Adrenal gland (tissue), 12 donors: ENCODE results near the gene LMLN. TPM values are rescaled to one million over a fixed set of nuclear protein-coding genes. Genes with fewer than 3 reads are reported as not detected.
A peak's percentile ranks its signal among the peaks of the same experiment; 100 is the strongest.
"Not testable (repeated sequence)": the region's sequence is repeated elsewhere in the genome, so short reads cannot be mapped to it uniquely, and the experiment has no call there.

Source experiments
- DNase-seq, 7 donors: peaks; one replicate each; pipeline ENCODE4 v3.0.0-alpha.2; 2019 to 2020
- H3K27ac ChIP-seq, 5 donors: fragments of 200-600 bp; sonication (generic) in 4 of 5; 1 replicate in 3 of 5; 2 replicates in 2 of 5; pipeline versions ENCODE4 v1.5.1 to v1.8.0; 2016 to 2020; ENCODE audit warnings: mild to moderate bottlenecking in 1 of 5
- H3K27me3 ChIP-seq: fragments of 200-600 bp; 2 replicates; pipeline ENCODE4 v1.8.0; 2021
- H3K36me3 ChIP-seq, 2 donors: fragments of 200-600 bp; replicated peaks in 1 of 2; 1 replicate in 1 of 2; 2 replicates in 1 of 2; pipeline versions ENCODE4 v1.5.1 to v1.8.0; 2018 to 2022
- H3K4me1 ChIP-seq, 2 donors: fragments of 200-600 bp; replicated peaks in 1 of 2; 1 replicate in 1 of 2; 2 replicates in 1 of 2; pipeline versions ENCODE4 v1.5.1 to v1.8.0; 2018 to 2021
- H3K4me3 ChIP-seq, 4 donors: fragments of 200-600 bp; sonication (generic) in 3 of 4; one replicate each; pipeline ENCODE4 v1.5.1; 2016 to 2018
- H3K9me3 ChIP-seq, 3 donors: fragments of 200-600 bp; sonication (generic) in 1 of 3; replicated peaks in 1 of 3; 1 replicate in 2 of 3; 2 replicates in 1 of 3; pipeline versions ENCODE4 v1.5.1 to v1.8.0; 2016 to 2021
- CTCF ChIP-seq, 6 experiments: fragments of 450-650 bp in 4 of 6; fragments of 200-600 bp in 2 of 6; sonication (generic) in 1 of 6; IDR thresholded peaks; 1 replicate in 5 of 6; 2 replicates in 1 of 6; pipeline versions ENCODE4 v1.5.1 to v1.8.0; 2016 to 2021; ENCODE audit warnings: antibody characterized with exemption in 6 of 6, mild to moderate bottlenecking in 2 of 6, moderate library complexity in 1 of 6
- POLR2A ChIP-seq, 2 donors: fragments of 450-650 bp; IDR thresholded peaks; one replicate each; pipeline ENCODE4 v1.6.1; 2017; ENCODE audit warnings: antibody characterized with exemption in 2 of 2, mild to moderate bottlenecking in 2 of 2, moderate library complexity in 1 of 2
- WGBS, 4 donors: extraction: QIAGEN DNeasy Blood & Tissue Kit in 2 of 4; methylation state at CpG; one replicate each; pipeline versions ENCODE4 v1.1.5 to v1.1.7; 2013 to 2017; 5-methylcytosine and 5-hydroxymethylcytosine counted together
- intact Hi-C, 2 donors: fragments of 100-400 bp; cut with DNase I; formaldehyde crosslinking; loops; one replicate each; pipeline versions ENCODE4 v1.14.1 to v1.15.0; 2022 to 2023
- polyA plus RNA-seq, 3 donors: library from polyadenylated mRNA; stranded (reverse); fragments of 200-250 nt in 2 of 3; fragments of 350-450 nt in 1 of 3; fragmentation: Illumina TruSeq in 1 of 3; extraction: RNeasy Lipid Tissue Mini Kit (QIAGEN cat#74804) in 1 of 3; gene quantifications; one replicate each; pipeline ENCODE4 v1.2.3, GENCODE V29; 2013 to 2014
- total RNA-seq, 9 donors: library from RNA; depleted of rRNA in 4 of 9; stranded (reverse); fragments of >200 nt in 4 of 9; fragments of 120-200 nt in 1 of 9; fragmentation: NEBNext Ultra II Directional in 1 of 9; extraction: Animal tissue kit (Norgen Biotek cat#: 25700) in 1 of 9; gene quantifications; one replicate each; pipeline versions ENCODE4 v1.1.0 to v1.2.4, GENCODE V29; 2013 to 2023
- donor health status: healthy with polysubstance abuse.
- donor health status: Bipolar disorder and iron deficiency.
- donor health status: DM: yes; HTN: yes; CAD: no.
- donor health status: DM: no; HTN: no; CAD: no.
- donor health status: DM: no; HTN: no; CAD: no.
- donor health status: DM: yes; HTN: yes; CAD: no.

Gene LMLN
- total and polyA plus RNA-seq, 12 donors: 3.0 to 11.2 (median 6.4) TPM

- peak overlapping the region in 3 of 5 donors; percentile 11 to 66 (median 61) for H3K27ac ChIP-seq
Observed at GRCh38 chr3:197957790-197958133, 2.3 kb upstream of the LMLN start.

GRCh38 chr3:197958346-197958745 is 1.7 kb upstream of the LMLN start:
- H3K9me3 ChIP-seq: no peaks in the 10 kb centered on the region
- no peak overlapping the region for H3K4me3 ChIP-seq
- WGBS, 4 donors: 91 to 94% (median 92%) methylated on average over 4 of the region's 4 CpGs
- H3K27ac ChIP-seq: peak overlapping the region in 3 of 5 donors; percentile 11 to 66 (median 61)
- no peaks in the 10 kb centered on the region for H3K27me3 ChIP-seq
- DNase-seq: no peak
- H3K36me3 ChIP-seq: peaks cover 0 to 37% of the 10 kb centered on the region in 2 donors
- peaks cover 19 to 45% of the 10 kb centered on the region in 2 donors for H3K4me1 ChIP-seq
- intact Hi-C loops: no loop called here
- TF ChIP-seq POLR2A (IDR thresholded peaks at IDR 0.05) (no peak), CTCF (IDR thresholded peaks at IDR 0.05) (no peak)

More at GRCh38 chr3:197957790-197958133, 2.3 kb upstream of the LMLN start:
- no peak for TF ChIP-seq POLR2A (IDR thresholded peaks at IDR 0.05)
- no peak for TF ChIP-seq CTCF (IDR thresholded peaks at IDR 0.05)
- intact Hi-C loops: no loop called here
- Histone ChIP-seq H3K36me3 (peaks cover 0 to 43% of the 10 kb centered on the region in 2 donors), H3K9me3 (no peaks in the 10 kb centered on the region), H3K27me3 (no peaks in the 10 kb centered on the region), H3K4me1 (peaks cover 25 to 51% of the 10 kb centered on the region in 2 donors), H3K4me3 (no peak overlapping the region)
- no peak for DNase-seq
- 84 to 92% (median 90%) methylated on average over 5 of the region's 5 CpGs for WGBS, 4 donors

- WGBS, 4 donors: 91 to 95% (median 93%) methylated on average over 19 of the region's 19 CpGs
- H3K27me3 ChIP-seq, intact Hi-C loops, H3K9me3 ChIP-seq, H3K4me3 ChIP-seq: not testable (repeated sequence)
- DNase-seq: peak in 2 of 7 donors; percentile 25 to 61
- Histone ChIP-seq H3K36me3 (peaks cover 0 to 32% of the 10 kb centered on the region in 2 donors), H3K4me1 (peaks cover 14 to 40% of the 10 kb centered on the region in 2 donors), H3K27ac (peak overlapping the region in 3 of 5 donors; percentile 23 to 86 (median 71))
Observed at GRCh38 chr3:197958848-197959247, 1.2 kb upstream of the LMLN start.

GRCh38 chr3:197959500-197959890 is 522 bp upstream of the LMLN start:
- Histone ChIP-seq H3K27ac (peak overlapping the region; percentile 26 to 92 (median 71)), H3K9me3 (no peaks in the 10 kb centered on the region), H3K27me3 (no peaks in the 10 kb centered on the region), H3K4me1 (peaks cover 11 to 34% of the 10 kb centered on the region in 2 donors), H3K4me3 (peak overlapping the region in 1 of 4 donors; percentile 90), H3K36me3 (peaks cover 0 to 26% of the 10 kb centered on the region in 2 donors)
- 51 to 56% (median 54%) methylated on average over 6 of the region's 6 CpGs for WGBS, 4 donors
- no peak for DNase-seq
- no peak for TF ChIP-seq CTCF (IDR thresholded peaks at IDR 0.05)
- TF ChIP-seq POLR2A (IDR thresholded peaks at IDR 0.05): no peak
- intact Hi-C loops: no loop called here
